Caco-2 (cell line): ENCODE measurements around the gene TRMT112. TPM values are rescaled to one million over a fixed set of nuclear protein-coding genes. Genes with fewer than 3 reads are reported as not detected.

Experiments used
- BruUV-seq: library from RNA; stranded (reverse); fragments of 400-500 nt; replicated peaks from 2 replicates; lab custom pipeline; 2021; lab: Mats Ljungman, UMichigan
- CTCF ChIA-PET: fragments of 300-600 bp; sonication (Branson Sonifier 250); formaldehyde crosslinking; loops from one replicate; lab custom pipeline; 2022; ENCODE audit warnings: antibody characterized with exemption; lab: Charles Lee
- POLR2A ChIA-PET: fragments of 300-600 bp; sonication (Branson Sonifier 250); formaldehyde crosslinking; loops from one replicate; lab custom pipeline; 2022; ENCODE audit warnings: antibody characterized with exemption; lab: Charles Lee
- DNase-seq, 2 experiments: peaks; one replicate each; pipeline versions ENCODE4 v3.0.0 to v3.0.0-alpha.2; 2020 to 2022
- H3K27me3 ChIP-seq: replicated peaks from 2 replicates; pipeline ENCODE4 v1.6.0; 2011; ENCODE audit warnings: low read length; ENCODE audit not compliant: control insufficient read depth, insufficient read depth
- H3K36me3 ChIP-seq: 2 replicates; pipeline ENCODE4 v1.5.1; 2011; ENCODE audit warnings: low read length; ENCODE audit not compliant: control insufficient read depth, insufficient read depth
- H3K4me1 ChIP-seq: fragments of 250-450 bp; sonication (Bioruptor Pico); 2 replicates; pipeline ENCODE4 v1.5.1; 2020; ENCODE audit warnings: mild to moderate bottlenecking
- H3K4me3 ChIP-seq: 2 replicates; pipeline ENCODE4 v1.5.1; 2011; ENCODE audit warnings: low read depth, mild to moderate bottlenecking, control low read depth, low read length
- H3K9me3 ChIP-seq: fragments of 250-450 bp; sonication (Bioruptor Pico); 2 replicates; pipeline ENCODE4 v1.5.1; 2020; ENCODE audit warnings: mild to moderate bottlenecking, moderate library complexity
- H3K27ac Mint-ChIP-seq: one replicate; pipeline ENCODE4 v1.8.0; 2022; ENCODE audit warnings: mixed read lengths; ENCODE audit not compliant: unreplicated experiment
- H3K27me3 Mint-ChIP-seq: one replicate; pipeline ENCODE4 v1.8.0; 2022; ENCODE audit warnings: mixed read lengths; ENCODE audit not compliant: insufficient read depth, unreplicated experiment
- H3K36me3 Mint-ChIP-seq: one replicate; pipeline ENCODE4 v1.8.0; 2022; ENCODE audit warnings: mild to moderate bottlenecking, mixed read lengths; ENCODE audit not compliant: insufficient read depth, unreplicated experiment
- H3K4me1 Mint-ChIP-seq: one replicate; pipeline ENCODE4 v1.8.0; 2022; ENCODE audit warnings: low read depth, mixed read lengths; ENCODE audit not compliant: unreplicated experiment
- H3K4me3 Mint-ChIP-seq: one replicate; pipeline ENCODE4 v1.8.0; 2022; ENCODE audit warnings: mild to moderate bottlenecking, moderate library complexity, mixed read lengths; ENCODE audit not compliant: unreplicated experiment
- H3K9me3 Mint-ChIP-seq: one replicate; pipeline ENCODE4 v1.8.0; 2022; ENCODE audit warnings: mixed read lengths; ENCODE audit not compliant: unreplicated experiment
- intact Hi-C: fragments of 100-400 bp; cut with micrococcal nuclease; formaldehyde crosslinking; loops from one replicate; pipeline ENCODE4 v1.10.0; 2022; ENCODE audit not compliant: unreplicated experiment
- total RNA-seq: library from RNA; stranded (reverse); gene quantifications from 2 replicates; pipeline ENCODE4 v1.2.3, GENCODE V29; 2022
- TF ChIP-seq, protein P1 (sequence below), 2 experiments: fragments of 200-600 bp in 1 of 2; IDR thresholded peaks; 1 replicate in 1 of 2; 2 replicates in 1 of 2; pipeline versions ENCODE4 v1.5.1 to v1.8.0; 2011 to 2022; ENCODE audit warnings: antibody characterized with exemption in 1 of 2, control low read depth in 1 of 2, inconsistent platforms in 1 of 2, low read depth in 1 of 2, low read length in 1 of 2, mild to moderate bottlenecking in 1 of 2, moderate library complexity in 1 of 2; ENCODE audit not compliant: insufficient read depth in 1 of 2, severe bottlenecking in 1 of 2, unreplicated experiment in 1 of 2

Gene TRMT112
- total RNA-seq, 1 experiment from 2014 or later, result 246 TPM

DNA sequence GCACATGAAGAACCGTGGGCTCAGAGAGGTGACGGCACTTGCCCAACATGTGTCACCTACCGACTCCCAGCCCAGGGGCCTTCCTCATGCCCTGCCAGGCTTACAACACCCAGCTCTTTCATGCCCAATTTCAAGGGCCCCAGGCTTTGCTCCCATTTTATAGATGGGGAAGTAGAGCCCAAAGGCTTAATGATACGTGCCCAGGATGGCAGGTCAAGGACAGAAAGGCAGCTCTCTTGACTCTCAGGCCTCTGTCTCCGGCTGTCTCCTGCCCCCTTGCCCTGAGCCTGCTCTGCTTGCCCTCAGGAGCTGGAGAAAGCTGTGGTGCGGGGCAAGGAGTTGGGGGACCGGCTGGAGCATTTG, 31.6 kb upstream of the TRMT112 start:
- Mint-ChIP-seq H3K4me1 (peaks cover 6% of the 10 kb centered on the region), H3K27me3 (no peaks in the 10 kb centered on the region), H3K27ac (no peak overlapping the region), H3K4me3 (no peak overlapping the region), H3K9me3 (no peaks in the 10 kb centered on the region), H3K36me3 (no peaks in the 10 kb centered on the region)
- TF ChIP-seq, protein P1, sequence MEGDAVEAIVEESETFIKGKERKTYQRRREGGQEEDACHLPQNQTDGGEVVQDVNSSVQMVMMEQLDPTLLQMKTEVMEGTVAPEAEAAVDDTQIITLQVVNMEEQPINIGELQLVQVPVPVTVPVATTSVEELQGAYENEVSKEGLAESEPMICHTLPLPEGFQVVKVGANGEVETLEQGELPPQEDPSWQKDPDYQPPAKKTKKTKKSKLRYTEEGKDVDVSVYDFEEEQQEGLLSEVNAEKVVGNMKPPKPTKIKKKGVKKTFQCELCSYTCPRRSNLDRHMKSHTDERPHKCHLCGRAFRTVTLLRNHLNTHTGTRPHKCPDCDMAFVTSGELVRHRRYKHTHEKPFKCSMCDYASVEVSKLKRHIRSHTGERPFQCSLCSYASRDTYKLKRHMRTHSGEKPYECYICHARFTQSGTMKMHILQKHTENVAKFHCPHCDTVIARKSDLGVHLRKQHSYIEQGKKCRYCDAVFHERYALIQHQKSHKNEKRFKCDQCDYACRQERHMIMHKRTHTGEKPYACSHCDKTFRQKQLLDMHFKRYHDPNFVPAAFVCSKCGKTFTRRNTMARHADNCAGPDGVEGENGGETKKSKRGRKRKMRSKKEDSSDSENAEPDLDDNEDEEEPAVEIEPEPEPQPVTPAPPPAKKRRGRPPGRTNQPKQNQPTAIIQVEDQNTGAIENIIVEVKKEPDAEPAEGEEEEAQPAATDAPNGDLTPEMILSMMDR (IDR thresholded peaks at IDR 0.05; ENCODE audit: insufficient read depth in 1 of 2, low read depth in 1 of 2, low read length in 1 of 2, severe bottlenecking in 1 of 2, unreplicated experiment in 1 of 2), result no peak
- Histone ChIP-seq H3K4me1 (no peaks in the 10 kb centered on the region), H3K27me3 (no peaks in the 10 kb centered on the region), H3K4me3 (no peak overlapping the region), H3K9me3 (no peaks in the 10 kb centered on the region), H3K36me3 (no peaks in the 10 kb centered on the region)
- intact Hi-C loops, result no loop called here
- POLR2A ChIA-PET, result interaction anchor here (1.6 kb wide), 1 partner anchor 31 kb away, joined by 8 read pairs; the partner anchor contains the start of genes PRDX5 and TRMT112
- BruUV-seq, result no TSS peak
- DNase-seq, result no peak
- CTCF ChIA-PET, result interaction anchor here (1.9 kb wide), 1 partner anchor 31 kb away, joined by 6 read pairs; the partner anchor contains the start of genes PRDX5 and TRMT112

DNA sequence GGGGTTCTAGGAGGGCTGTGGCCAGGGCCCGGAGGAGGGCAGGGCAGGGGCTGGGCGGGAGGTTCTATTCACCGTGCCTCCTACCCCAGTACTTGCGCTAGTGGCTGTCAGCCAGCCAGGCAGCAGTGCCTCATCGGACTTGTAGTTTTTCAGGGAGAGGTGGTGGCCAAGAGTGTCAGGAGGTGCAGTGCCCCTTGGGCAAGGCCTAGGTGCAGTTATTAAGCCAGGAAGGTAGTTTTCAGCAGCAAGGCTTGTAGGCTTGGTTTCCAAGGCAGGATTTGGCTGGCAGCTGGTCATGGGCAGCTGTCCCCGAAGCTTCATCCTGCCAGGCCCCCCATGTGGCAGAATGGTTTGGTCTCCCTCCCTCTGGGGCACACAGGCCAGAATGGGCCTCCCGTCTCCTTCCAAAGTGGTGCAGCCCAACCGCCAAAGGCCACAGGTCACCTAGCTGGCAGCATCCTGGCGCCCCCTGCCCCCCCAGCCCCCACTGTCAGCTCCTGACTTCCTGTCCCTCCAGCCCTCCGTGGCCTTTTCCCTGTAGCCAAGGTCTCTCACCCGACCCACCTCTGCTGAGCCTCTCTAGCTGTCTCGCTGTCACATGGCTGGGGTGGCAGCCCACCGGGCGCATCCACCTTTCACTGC, 31.1 kb upstream of the TRMT112 start:
- BruUV-seq, result no TSS peak
- Mint-ChIP-seq H3K4me1 (peaks cover 6% of the 10 kb centered on the region), H3K27me3 (no peaks in the 10 kb centered on the region), H3K4me3 (no peak overlapping the region), H3K9me3 (no peaks in the 10 kb centered on the region), H3K36me3 (no peaks in the 10 kb centered on the region), H3K27ac (no peak overlapping the region)
- POLR2A ChIA-PET, result interaction anchor here (0.7 to 1.6 kb wide), 2 partner anchors 31 to 37 kb away, joined by 7 to 8 read pairs; partner anchors contain the start of genes PRDX5 and TRMT112
- DNase-seq, result no peak
- CTCF ChIA-PET, result interaction anchor here (0.7 to 1.9 kb wide), 2 partner anchors 31 to 39 kb away, joined by 6 to 7 read pairs; partner anchors contain the start of genes PRDX5 and TRMT112
- Histone ChIP-seq H3K9me3 (no peaks in the 10 kb centered on the region), H3K4me3 (no peak overlapping the region), H3K27me3 (no peaks in the 10 kb centered on the region), H3K36me3 (no peaks in the 10 kb centered on the region), H3K4me1 (no peaks in the 10 kb centered on the region)
- TF ChIP-seq, protein P1 (IDR thresholded peaks at IDR 0.05; ENCODE audit: insufficient read depth in 1 of 2, low read depth in 1 of 2, low read length in 1 of 2, severe bottlenecking in 1 of 2, unreplicated experiment in 1 of 2), result no peak
- intact Hi-C loops, result no loop called here

DNA sequence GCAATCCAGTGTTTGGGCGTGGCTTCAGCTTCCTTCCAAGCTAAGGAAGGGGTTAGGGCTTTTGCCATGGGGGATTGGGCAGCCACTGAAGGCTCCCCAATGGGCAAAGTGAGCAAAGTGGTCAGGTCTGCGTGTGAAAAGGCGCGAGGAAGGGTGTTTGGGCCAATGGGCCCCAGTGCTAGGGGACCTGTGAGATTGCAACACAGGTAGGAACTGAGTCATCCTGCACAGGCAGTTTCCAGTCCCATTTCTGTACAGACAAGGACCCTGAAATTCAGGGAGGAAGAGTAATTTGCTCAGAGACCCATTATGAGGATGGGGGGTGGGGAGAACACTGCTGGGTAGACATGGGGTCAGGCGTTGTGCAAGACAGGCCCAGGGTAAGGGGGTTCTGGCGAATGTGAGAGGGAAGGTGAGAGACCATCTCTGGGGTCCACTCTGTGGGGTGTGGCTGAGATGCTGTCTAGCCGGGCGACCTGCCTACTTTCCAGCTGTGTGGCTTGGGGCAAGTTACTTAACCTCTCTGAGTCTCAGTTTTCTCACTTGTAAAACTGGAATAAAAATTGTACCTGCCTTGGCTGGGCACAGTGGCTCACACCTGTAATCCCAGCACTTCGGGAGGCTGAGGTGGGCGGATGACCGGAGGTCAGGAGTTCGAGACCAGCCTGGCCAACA, 30.0 kb upstream of the TRMT112 start:
- no peak overlapping the region for H3K4me3 ChIP-seq
- Mint-ChIP-seq H3K9me3 (no peaks in the 10 kb centered on the region), H3K27ac (no peak overlapping the region), H3K4me3 (no peak overlapping the region), H3K27me3 (no peaks in the 10 kb centered on the region), H3K4me1 (peaks cover 6% of the 10 kb centered on the region), H3K36me3 (no peaks in the 10 kb centered on the region)
- H3K36me3 ChIP-seq, result no peaks in the 10 kb centered on the region
- no TSS peak for BruUV-seq
- intact Hi-C loops, result no loop called here
- H3K9me3 ChIP-seq, result no peaks in the 10 kb centered on the region
- CTCF ChIA-PET, result no interaction called here
- no peaks in the 10 kb centered on the region for H3K27me3 ChIP-seq
- TF ChIP-seq, protein P1 (IDR thresholded peaks at IDR 0.05; ENCODE audit: insufficient read depth in 1 of 2, low read depth in 1 of 2, low read length in 1 of 2, severe bottlenecking in 1 of 2, unreplicated experiment in 1 of 2), result no peak
- H3K4me1 ChIP-seq, result no peaks in the 10 kb centered on the region
- POLR2A ChIA-PET, result interaction anchor here (0.7 kb wide), 1 partner anchor 36 kb away, joined by 7 read pairs; no protein-coding TSS in a partner anchor
- no peak for DNase-seq
